BJ (cell line): ENCODE data around the gene ZNF688. TPM values are rescaled to one million over a fixed set of nuclear protein-coding genes. Genes with fewer than 3 reads are reported as not detected.

Source experiments
- CTCF ChIA-PET: fragments of 350-600 bp; formaldehyde crosslinking; extraction: SDS; loops from one replicate; lab custom pipeline; 2021; ENCODE audit warnings: antibody characterized with exemption, inconsistent platforms; lab: Yijun Ruan, JAX
- POLR2A ChIA-PET: fragments of 300-600 bp; sonication (Branson Sonifier 250); formaldehyde crosslinking; extraction: SDS; loops from one replicate; lab custom pipeline; 2021; ENCODE audit warnings: antibody characterized with exemption; lab: Charles Lee
- DNase-seq: peaks from one replicate; pipeline ENCODE4 v3.0.0-alpha.2; 2011; ENCODE audit warnings: low read depth
- H3K27me3 ChIP-seq: 2 replicates; pipeline ENCODE4 v1.6.0; 2011; ENCODE audit warnings: low read length; ENCODE audit not compliant: control insufficient read depth, insufficient read depth
- H3K36me3 ChIP-seq: 2 replicates; pipeline ENCODE4 v1.5.1; 2011; ENCODE audit warnings: low read length; ENCODE audit not compliant: control insufficient read depth, insufficient read depth
- H3K4me3 ChIP-seq: 2 replicates; pipeline ENCODE4 v1.5.1; 2011; ENCODE audit warnings: low read depth, mild to moderate bottlenecking, control low read depth, low read length
- CTCF ChIP-seq: IDR thresholded peaks from 2 replicates; pipeline ENCODE4 v1.5.1; 2011; ENCODE audit warnings: low read depth, mild to moderate bottlenecking, control low read depth, inconsistent platforms, low read length, moderate library complexity; ENCODE audit not compliant: insufficient read depth
- polyA plus RNA-seq: library from polyadenylated mRNA; depleted of rRNA; stranded (reverse); fragments of >200 nt; gene quantifications from 2 replicates; pipeline ENCODE4 v1.2.3, GENCODE V29; 2011

Gene ZNF688
- polyA plus RNA-seq, 1 experiment = 6.3 TPM

GRCh38 chr16:30533146-30533522, 38.4 kb downstream of the ZNF688 start:
- Histone ChIP-seq H3K27me3 (no peaks in the 10 kb centered on the region), H3K36me3 (no peaks in the 10 kb centered on the region; the same call in none of the 2 replicates), H3K4me3 (no peak overlapping the region)
- ChIA-PET POLR2A (no interaction called here), CTCF (interaction anchor here (0.6 kb wide), 1 partner anchor 64 kb away, joined by 4 read pairs; no protein-coding TSS in a partner anchor)
- DNase-seq = no peak
- TF ChIP-seq CTCF = no peak

GRCh38 chr16:30532285-30533145, 39.0 kb downstream of the ZNF688 start:
- DNase-seq = no peak
- ChIA-PET POLR2A (interaction anchor here (0.6 kb wide), 1 partner anchor 246 kb away, joined by 3 read pairs; no protein-coding TSS in a partner anchor), CTCF (no interaction called here)
- H3K27me3 ChIP-seq = no peaks in the 10 kb centered on the region
- H3K4me3 ChIP-seq = no peak overlapping the region
- no peak for TF ChIP-seq CTCF
- H3K36me3 ChIP-seq = no peaks in the 10 kb centered on the region; the same call in none of the 2 replicates

- CTCF ChIA-PET = no interaction called here
- no peaks in the 10 kb centered on the region; the same call in none of the 2 replicates for H3K36me3 ChIP-seq
- no peaks in the 10 kb centered on the region for H3K27me3 ChIP-seq
- no peak for TF ChIP-seq CTCF
- POLR2A ChIA-PET = no interaction called here
- no peak for DNase-seq
- no peak overlapping the region for H3K4me3 ChIP-seq
Observed at GRCh38 chr16:30530163-30531037, 41.1 kb downstream of the ZNF688 start.

- Histone ChIP-seq H3K4me3 (no peak overlapping the region), H3K27me3 (no peaks in the 10 kb centered on the region), H3K36me3 (no peaks in the 10 kb centered on the region; the same call in none of the 2 replicates)
- no peak for TF ChIP-seq CTCF
- ChIA-PET CTCF (interaction anchor here (0.9 to 1.1 kb wide), 2 partner anchors 69 to 80 kb away, joined by 3 read pairs; no protein-coding TSS in a partner anchor), POLR2A (no interaction called here)
- no peak for DNase-seq
Observed at GRCh38 chr16:30528799-30529457, 42.6 kb downstream of the ZNF688 start.
